HG02884 (cell line): ENCODE measurements around the gene PLCB1.
"Not testable (repeated sequence)": the region's sequence is repeated elsewhere in the genome, so short reads cannot be mapped to it uniquely, and the experiment has no call there.

Experiments used
- ATAC-seq: cut with Tn5 transposase; IDR thresholded peaks from one replicate; pipeline ENCODE4 v1.9.1; 2021; ENCODE audit warnings: mild to moderate bottlenecking, moderate library complexity; ENCODE audit not compliant: unreplicated experiment

PLCB1 gene

DNA sequence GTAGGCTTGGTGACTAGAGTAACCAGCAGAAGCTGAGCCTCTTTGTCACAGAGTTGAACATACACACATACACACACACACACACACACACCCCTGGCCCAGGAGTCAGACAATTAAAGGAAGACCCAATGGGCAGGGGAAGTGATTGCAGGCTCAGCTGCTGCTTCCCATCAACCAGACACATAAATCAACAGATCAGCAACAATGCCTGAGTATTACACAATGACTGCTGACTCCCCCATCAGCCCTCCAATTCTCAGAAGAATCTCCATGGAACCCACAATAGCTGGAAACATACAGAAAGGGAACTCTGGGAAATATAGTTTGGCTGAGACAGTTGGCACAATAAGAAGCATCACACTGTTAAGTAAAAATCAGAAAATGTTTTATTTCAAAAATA, 666.4 kb downstream of the PLCB1 start:
- no peak for ATAC-seq

DNA sequence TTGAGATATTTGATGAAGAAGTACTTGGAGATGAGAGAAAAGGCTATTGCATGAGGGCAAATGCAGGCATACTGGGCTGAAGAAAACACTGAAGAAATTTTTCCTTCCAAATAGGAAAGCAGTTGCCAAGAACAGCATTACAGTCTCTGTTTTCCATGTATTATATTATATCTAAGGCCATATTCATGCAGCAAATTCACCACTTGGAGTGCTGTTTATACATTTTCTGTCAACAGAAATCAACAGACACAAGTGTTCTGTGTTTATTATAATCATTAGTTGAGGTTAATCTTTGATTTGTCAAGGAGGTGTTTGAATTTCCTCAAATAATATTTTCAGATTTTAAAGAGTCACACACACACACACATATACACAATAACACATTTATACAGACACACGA, 668.0 kb downstream of the PLCB1 start:
- ATAC-seq: no peak

DNA sequence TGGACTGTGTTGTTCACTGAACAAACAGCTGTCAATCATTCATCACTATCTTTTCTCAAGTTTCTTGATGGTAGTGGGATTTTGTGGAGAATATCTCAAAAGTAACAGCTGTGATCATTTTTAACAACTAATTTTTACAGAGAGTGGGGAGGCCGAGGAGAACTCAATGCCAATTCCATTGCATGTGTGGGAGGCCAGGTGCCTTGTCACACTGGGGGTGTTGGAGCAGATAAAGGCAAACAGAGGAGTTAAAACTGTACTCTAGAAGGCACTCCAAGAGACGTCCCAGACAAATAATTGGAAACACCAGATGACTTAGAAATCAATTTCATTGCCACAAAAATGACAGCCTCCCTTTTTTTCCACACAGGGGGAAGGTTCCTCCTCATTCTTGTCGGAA, 669.6 kb downstream of the PLCB1 start:
- no peak for ATAC-seq

DNA sequence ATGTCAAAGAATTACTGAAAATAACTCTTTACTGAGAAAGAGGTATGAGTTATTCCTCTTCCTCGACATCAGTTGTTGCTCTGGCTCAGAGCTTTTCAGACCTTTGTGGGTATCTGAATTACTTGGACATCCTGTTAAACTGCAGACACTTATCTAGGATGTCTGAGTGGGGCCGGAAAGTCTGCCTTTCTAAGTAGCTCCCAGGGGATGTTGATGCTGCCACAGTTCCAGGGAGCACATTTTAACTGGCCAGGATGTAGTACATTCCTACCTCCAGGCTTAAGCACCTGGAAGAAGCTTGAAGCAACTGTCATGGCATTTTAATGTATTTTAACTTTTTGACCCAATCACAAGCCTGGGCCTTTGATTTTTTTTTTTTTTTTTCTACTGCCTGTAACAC, 671.0 kb downstream of the PLCB1 start:
- no peak for ATAC-seq

DNA sequence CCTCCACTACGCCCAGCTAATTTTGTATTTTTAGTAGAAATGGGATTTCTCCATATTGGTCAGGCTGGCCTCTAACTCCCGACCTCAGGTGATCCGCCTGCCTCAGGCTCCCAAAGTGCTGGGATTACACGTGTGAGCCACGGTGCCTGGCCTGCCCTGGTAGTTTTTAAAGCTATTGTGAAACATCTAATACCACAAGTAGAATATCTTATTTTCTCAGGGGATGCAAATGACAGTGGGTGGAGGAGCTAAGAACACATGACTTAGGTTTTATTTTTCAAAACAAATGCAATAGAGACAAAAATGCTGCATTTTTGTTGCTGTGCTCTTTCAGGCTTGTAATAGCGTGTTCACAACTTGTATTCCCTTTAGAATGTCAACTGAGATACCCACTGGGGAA, 671.9 kb downstream of the PLCB1 start:
- no peak for ATAC-seq

DNA sequence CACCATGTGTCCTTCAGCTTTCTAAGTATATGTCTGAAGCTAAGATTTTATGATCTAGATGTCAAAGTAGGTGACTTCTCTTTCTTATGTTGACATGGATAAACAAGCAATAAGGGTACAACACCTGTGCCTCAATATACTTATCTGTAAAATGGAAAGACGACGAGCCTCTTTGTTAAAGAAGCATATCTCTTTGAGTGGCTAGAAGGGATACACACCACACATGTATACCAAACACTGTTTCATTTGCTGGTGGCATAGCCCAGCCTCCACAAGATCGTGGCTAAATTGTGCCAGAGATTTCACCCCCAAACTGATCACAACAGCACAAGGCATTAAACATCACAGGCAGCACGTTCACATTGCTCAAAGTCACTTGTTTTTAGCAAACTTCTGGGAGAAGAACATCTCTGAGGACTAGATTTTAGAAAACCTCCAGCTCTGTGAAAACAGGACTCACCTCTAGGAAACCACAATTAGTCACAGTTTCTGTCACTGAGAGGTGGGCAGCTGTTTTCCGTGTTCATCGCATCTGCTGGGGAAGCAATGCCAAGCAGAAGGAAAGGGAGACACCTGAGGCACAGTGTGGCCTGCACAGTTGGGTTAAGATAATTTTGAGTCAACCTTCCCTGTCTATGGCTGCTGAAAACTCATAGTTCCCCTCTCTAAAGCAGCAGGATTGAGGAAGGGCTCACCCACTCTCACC, 673.8 kb downstream of the PLCB1 start:
- ATAC-seq: no peak

DNA sequence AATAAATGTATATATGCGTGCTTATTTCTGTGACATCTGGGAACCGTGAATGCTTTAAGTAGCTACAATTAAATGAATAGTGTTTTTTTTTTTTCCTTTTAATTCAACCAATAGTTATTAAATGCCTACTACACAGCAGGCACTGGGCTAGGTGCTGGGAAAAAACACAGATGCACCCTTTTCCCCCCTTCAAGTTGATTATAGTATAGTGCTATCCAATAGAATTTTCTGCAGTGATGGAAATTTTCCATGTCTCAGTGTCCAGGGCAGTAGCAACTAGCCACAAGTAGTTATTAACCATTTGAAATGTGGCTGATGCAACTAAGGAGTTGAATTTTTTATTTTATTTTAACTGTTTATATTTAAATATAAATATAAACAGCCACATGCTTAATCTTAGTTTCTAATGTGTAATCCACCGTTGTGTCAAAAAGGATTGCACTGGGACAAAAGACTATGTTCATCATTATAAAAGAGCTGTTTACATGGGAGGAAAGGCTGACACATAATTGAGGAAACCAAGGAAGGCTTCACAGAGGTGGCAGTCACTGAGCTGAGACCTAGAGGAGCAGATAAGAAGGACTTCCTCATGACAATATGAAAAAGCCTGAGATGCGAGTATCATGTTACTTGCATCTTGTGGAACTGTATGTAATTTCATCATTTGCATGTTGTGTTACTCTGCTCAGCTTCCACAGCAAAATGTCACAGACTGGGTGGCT, 675.6 kb downstream of the PLCB1 start:
- no peak for ATAC-seq

DNA sequence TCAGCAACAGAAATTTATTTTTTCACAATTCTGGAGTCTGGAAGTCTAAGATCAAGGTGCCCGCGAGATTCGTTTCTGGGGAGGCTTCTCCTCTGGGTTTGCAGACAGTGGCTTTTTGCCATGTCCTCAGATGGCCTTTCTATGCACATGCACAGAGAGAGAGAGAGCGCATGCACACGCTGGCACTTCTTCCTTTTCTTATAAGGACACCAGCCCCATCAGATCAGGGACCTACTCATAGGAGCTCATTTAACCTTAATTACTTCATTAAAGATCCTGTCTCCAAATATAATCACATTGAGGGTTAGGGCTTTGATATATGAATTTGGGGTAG, 676.1 kb downstream of the PLCB1 start:
- ATAC-seq: no peak

DNA sequence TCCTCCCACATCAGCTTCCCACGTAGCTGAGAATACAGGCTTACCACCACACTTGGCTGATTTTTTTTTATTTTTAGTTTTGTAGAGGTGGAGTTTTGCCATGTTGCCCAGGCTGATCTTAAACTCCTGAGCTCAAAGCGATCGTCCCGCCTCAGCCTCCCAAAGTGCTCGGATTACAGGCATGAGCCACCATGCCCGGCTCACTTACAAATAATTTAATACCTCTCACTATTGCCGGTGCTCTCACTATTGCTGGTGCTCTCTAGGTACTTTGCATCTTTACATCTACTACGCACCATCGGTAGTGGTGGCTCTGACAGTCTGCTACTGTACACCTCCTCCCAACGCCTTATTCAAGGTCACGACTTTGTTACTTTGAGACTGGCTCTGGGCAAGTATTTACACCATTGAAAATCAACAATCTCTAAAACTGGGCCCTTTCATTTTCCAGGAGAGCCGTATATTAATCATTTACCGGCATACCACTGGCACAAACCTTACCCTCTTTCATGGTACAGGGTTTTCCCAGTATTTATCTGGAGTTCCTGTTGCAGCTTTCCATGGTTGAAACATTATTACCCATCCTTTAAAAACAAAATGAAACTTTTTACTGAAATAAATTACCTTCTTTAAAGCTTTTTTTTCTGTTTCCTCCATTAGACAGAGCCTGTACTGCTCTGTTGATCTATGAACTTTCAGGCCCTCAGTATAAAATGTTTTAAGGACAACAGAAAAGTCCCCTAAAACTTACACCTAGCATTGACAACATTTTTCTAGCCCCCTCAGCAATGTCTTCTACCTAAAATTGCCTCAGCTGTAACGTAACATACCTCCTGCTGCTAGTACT, 677.3 kb downstream of the PLCB1 start:
- ATAC-seq: no peak

DNA sequence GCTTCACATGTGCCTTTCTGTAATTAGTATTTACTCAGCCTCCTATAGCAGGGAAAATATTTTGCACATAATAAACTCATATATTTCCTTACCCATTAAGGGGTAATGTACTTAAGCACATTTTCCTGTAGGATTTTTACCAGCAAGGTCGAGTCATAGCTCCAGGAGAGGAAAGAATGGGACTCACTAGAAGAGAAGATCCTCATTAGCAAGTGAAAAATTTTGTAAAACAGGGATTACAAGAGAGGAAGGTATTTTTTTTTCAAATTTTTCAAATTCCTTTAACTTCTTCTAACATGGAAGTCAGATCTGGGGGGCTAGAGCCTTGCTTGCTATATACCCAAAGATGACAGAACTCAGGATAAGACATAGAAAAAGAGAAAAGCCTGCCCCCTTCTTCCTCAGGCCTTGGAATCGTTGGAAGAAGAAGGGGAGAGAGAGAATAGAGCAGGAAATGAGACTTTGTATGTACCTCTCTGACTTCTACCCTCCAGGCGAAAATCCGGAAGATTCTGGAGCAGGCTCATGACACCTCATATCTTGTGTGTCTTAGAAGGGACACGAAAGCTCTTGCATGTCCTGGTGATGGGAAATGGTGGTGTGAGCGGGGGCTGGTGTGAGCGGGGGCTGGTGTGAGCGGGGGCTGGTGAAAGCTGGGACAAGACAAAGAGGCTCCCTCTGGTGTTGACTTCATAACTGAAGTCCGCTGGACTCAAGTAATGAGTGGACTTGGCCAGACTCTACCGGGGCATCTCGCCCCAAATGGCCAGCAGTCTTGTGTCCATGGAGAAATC, 679.9 kb downstream of the PLCB1 start:
- no peak for ATAC-seq

DNA sequence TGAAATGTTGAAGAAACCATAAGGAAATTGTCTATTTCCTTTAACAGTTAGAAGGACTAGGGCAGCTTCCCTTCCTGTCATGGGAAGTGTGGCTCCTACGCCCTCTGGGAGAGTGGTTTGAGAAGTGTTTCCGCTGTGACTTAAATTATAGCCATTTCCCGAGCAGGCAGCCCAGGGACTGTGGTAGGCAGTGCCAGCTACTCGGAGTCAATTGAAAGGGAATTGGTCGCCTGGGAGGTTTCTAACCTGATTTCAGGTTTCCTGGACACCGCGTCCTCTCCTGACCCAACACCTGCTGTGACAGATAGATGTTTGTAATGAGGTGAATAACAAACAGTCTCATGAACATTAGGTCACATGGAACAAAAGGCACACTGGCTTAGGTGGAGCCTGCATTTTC, 680.8 kb downstream of the PLCB1 start:
- ATAC-seq: no peak

DNA sequence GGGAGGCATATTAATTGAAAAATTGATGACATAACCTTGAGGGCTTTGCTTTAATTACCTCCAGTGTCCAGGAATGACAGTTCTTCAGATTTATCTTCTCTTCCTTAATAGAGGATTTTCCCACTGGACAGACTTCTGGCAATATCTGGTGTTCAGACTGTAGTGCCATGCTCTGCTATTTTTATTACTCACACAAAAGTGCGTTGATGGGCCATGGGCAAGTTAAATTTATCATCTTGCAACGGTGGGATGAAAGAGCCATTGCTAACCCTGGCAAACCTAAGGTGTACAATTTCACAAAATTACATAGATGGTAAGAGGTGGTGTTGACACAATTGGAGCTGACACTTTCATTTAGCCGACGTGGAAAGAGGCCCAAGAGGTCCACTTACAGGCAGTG, 683.1 kb downstream of the PLCB1 start:
- ATAC-seq: no peak

DNA sequence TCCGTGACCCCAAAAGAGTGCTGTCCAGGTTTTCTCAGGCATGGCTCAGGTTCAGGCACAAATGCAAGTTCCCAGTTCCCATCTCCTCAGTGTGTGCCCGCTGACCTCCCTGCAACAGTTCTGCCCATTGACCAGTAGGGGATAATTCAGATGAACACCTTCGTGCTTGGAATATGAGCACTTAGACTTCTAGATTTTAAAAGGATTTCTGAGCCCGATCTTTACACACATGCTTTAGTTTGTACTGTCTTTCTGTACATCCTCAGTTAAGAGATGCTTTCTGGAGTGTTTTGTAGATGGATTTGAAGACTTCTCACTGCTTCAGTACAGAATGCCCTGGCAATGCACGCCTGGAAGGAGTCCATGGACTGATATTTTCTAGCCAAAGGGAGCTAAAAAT, 697.2 kb downstream of the PLCB1 start:
- no peak for ATAC-seq

DNA sequence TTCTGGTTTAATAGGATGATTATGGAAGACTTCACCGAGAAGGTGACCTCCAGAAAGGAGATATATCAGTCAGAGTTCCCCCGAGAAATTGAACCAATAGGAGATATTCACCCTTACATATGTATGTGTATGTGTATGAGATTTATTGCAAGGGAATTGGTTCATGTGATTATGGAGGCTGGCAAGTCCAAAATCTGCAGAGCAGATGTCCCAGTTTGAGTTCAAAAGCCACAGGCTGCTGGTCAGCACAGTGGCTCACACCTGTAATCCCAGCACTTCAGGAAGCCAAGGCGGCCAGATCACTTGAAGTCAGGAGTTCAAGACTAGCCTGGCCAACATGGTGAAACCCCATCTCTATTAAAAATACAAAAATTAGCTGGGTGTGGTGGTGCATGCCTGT, 702.2 kb downstream of the PLCB1 start:
- ATAC-seq: not testable (repeated sequence)

DNA sequence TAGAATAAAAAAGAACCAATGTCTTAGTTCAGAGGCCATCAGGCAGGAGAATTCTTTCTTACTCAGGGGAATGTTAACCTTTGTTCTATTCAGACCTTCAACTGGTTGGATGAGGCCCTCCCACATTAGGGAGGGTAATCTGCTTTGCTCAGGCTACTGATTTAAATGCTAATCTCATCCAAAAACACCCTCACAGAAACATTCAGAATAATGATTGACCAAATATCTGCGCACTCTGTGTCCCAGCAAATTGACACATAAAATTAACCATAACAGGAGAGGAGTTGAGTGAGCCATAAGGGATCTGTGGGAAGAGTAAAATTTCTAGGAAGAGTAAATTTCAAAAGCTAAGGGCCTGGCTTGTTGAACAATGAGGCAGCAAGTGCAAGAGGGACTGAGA, 702.8 kb downstream of the PLCB1 start:
- no peak for ATAC-seq

DNA sequence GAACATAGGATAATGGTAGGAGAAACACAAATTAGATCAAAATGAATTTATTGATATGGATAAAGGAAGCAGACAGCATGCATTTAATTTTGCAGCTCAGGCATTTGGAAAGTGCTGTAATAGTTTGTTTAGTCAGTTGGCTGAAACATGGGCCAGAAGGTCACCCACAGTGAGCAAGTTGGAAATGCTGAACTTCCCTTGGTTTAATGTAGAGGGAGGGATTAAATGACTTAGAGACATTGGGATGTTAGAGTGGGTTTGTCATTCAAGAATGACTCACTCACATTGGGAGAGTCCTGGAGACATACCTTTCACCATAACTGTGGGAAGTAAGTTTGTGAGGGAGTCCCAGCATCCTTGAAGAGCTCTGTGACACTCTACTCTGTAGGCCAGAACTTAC, 705.3 kb downstream of the PLCB1 start:
- no peak for ATAC-seq

DNA sequence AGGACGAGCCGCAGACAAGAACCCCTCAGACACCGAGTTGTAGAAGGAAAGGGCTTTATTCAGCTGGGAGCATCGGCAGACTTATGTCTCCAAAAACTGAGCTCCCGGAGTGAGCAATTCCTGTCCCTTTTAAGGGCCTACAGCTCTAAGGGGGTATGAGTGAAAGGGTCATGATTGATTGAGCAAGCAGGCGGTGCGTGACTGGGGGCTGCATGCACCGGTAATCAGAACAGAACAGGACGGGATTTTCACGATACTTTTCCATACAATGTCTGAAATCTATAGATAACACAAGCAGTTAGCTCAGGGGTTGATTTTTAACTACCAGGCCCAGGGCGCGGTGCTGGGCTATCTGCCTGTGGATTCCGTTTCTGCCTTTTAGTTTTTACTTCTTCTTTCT, 710.5 kb downstream of the PLCB1 start:
- ATAC-seq: no peak

DNA sequence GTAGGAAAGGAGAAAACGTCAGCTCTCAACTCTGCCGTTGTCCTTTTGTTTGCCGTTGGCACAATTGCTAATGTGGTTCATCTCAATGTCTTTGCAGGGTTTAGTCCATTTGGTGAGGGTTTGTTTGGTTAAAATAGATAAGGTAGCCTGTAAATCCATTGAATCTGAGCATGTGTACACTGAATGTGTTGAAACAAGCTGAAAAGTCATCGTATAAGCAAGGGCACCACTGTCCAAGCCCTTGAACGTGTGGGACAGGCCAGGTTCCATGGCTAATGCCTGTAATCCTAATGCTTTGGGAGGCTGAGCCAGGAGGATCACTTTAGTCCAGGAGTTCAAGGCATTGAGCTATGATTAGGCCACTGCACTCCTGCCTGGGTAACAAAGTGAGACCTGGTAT, 712.1 kb downstream of the PLCB1 start:
- ATAC-seq: no peak

DNA sequence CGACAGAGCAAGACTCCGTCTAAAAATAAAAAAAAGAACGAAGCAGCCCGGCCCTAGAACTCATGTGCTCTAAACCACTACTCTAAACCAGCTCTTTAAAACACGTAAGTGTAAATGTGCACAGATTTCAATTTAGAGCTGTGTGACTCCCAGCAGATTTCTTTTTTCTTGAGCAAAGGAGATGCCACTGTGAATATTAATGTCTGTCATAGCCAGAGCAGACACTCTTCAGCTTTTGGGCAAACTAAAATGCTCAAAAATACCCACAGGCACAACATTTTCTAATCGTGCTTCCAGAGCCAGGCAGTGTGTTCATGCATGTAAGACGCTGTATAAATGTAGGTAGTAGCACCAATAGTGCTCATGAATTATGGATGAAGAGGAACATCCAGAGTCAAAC, 717.9 kb downstream of the PLCB1 start:
- no peak for ATAC-seq

DNA sequence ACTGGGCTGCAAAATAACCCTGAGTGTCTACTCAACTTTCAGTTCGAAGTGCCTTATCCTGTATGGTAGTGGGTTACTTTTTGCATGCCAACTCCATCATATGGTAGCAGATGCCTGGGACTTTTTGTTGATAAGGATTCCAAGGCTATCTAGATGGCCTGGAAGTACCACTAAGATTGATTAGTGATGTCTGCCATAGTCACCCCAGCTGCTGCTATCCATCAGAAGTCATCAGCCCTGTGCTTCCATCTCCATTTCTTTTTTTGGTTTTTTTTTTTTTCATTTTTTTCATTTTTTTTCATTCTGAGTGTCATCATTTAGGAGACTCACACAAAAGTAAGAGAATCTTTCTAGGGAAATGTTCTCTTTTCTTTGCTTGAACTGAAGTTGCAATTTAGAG, 719.4 kb downstream of the PLCB1 start:
- ATAC-seq: no peak

DNA sequence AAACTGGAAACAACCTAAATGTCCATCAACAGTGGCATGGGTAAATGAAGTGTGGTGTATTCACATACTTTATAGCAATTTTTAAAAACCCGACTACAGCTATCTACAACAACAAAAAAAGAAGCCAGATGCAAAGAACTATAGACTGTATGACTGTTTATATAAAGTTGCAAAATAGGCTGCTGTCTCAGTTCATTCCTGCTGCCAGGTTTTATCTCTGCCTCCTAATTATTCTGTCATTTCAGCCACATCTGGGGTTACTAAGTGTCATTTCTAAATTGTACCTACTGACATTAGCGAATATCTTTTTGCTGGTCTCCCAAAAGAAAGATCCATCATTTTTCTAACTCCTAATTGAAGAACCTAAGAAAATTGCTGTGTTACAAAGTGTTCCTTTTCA, 719.9 kb downstream of the PLCB1 start:
- ATAC-seq: not testable (repeated sequence)
